GM19193 (cell line): Measurements from ENCODE around the gene MAP3K1.

Source experiments
- POLR2A ChIP-seq: IDR thresholded peaks from 4 replicates; pipeline ENCODE4 v1.6.1; 2011; ENCODE audit not compliant: insufficient read depth, insufficient read length; ENCODE audit errors: extremely low read depth

The MAP3K1 gene

DNA sequence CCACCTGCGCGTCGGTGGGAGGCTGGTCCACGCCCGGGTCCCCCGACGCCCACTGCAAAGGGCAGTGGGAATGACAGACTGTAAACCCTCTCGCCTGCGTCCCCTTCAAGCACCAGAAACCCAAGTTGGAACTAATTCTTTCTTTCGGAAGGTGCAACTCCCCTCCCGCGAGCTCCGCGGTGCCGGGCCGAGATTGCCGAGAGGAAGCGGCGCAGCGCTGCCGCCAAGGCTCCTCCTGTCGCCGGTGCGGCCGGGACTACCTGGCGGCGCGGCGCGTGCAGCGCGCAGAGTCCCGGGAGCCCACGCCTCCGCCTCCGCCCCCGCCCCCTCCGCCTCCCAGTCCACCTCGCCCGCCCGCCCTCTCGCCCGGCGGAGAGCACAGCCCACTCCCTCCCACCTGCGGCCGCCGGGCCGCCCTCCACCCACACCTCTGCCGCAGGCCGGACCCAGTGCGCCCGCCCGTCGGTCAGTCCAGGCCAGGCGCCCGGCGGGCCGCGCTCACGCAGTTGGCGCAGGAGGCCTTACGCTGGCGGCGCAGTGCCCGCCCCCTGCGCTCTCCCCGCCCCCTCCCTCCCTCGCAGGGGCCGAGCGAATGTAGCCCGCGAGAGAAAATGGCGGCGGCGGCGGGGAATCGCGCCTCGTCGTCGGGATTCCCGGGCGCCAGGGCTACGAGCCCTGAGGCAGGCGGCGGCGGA lies at the start of gene MAP3K1:
TSS of gene MAP3K1 (plus strand) at position 587 of the 695 bp plus-strand sequence. CDS start at position 612, 25 bp downstream.
- peak; percentile 61 for TF ChIP-seq POLR2A

DNA sequence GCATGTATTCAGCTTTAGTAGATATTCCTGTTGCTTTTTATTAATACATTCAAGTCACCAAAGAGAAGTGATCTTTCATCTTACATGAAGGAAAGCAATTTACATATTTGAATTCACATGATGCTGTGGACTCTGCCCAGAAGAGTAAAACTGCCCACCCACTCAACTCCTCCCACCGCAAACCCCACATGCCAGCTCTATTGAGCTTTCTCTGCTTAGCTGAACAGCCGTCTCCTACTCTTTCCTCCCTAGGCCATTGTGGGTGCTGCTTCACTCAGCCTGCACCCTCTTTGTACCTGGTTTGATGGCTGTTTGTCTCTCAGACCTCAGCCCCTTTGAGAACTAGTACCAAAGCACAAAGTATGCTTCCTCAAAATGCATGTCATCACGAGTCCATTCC lies 48.4 kb upstream of the MAP3K1 start:
- TF ChIP-seq POLR2A: no peak

DNA sequence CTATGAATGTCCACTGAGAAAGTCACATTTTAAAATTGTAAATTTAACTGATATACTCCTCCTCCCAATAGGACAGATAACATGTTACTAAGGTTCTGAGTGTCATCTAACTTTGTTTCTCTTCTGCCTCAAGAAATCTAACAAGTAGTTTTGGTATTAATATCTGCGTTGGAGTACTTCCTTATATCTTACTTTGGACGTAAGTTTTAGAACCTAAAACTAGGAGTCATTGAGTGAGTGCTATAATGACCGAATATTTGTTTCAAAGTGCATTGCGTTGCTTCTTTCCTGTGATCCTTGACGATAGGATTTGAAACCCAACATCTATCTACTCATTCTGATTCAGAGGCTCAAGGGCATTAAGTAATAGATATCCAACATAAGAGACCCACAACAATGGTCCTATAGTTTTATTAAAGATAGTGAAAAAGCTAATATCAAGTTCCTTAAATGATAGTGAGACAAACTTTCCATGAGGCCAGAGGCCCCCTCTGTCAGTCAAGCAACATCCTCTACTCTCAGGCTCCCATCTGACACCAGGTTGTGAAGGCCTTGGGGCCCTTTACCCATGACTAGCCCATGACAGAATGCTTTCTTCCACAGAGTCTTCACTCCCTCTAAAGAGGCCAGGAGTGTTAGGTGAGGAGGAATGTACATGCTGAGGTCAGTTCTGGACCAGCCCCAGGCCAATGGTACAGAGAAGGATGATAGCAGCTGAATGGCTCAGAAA lies 45.3 kb upstream of the MAP3K1 start:
- no peak for TF ChIP-seq POLR2A

DNA sequence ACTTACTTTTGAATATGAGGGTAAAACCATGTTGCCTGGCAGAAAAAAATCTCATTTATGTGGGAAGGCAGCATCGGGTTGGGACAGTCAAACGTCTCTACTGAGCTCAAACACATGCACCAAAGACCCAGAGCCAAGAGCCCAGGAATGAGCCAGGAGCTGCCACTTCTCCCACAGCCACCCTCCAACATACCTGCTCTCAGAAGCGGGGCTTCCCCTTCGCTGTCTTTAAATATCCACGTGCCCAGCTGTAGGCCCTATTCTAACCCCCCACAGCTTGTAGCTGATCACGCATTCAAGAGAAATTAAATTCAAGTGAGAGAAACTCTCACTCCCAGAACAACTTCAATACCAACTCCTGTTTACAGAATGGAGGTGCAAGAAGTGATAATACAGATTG lies 42.6 kb upstream of the MAP3K1 start:
- no peak for TF ChIP-seq POLR2A

DNA sequence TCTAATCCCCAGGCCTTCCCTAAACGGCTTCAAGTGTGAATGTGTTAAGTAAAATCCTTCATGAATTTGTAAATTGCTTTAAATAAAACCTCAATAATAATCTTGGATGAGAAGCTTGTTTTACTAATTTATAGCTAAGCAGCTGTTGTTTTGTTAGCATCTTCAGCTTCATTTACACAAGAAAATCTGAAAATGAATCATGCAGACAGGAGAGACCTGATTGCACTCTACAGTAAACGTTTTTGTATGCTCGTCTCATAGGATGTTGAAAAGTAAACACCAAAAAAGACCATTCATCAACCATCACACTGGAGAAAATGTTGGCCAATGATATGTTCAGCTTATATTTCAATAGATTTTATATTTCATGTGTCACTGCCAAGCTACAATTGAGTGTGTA lies 40.4 kb upstream of the MAP3K1 start:
- TF ChIP-seq POLR2A: no peak

DNA sequence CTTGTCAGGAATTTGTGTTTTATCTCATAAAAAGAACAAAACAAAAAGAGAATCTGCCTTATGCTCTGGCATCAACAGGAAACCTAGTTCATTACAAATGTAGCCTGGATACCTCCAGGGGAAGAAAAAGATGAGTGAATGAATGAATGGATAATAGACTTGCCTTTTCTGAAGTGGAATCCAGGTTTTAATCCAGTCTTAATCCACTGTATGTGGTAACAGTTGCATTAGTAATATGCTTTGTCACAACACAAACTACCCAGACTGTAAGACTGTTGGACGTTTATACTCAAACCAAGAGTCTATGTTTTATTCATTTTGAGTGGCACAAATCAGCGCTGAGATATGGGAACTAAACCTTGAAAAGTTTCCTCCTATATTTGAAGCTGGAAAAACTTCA lies 32.1 kb upstream of the MAP3K1 start:
- TF ChIP-seq POLR2A: no peak

DNA sequence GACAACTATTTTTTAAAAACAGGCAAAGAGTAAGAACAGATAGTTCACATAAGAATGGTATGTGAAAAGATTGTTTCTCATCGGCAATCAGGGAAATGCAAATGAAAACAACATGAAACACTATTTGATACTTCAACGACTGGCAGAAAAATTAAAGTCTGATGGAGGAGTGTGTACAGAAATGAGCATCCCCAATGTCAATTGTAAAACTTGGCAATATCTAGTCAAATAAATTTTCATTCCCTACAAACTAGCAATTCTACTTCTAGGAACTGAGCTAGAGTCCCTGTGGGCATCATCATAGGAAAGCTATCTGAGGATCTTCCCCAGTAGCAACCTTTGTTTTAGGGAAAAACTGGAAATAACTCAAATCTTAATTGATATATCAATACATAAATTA lies 29.0 kb upstream of the MAP3K1 start:
- TF ChIP-seq POLR2A: no peak

DNA sequence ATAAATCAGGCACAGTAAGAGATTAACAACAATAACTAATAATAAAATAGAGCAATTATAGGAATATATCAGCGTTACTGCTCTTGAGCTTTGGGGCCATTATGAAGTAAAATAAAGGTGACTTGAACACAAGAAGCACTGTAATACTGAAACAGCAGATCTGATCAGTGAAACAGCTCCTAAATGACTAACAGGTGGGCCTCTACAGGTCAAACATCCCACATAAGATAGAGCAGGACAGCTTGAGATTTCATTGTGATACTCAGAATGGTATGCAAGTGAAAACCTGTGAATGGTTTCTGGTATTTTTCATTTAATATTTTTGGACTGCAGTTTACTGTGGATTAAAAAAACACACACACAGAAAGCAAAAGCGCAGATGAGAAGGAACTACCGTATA lies 24.0 kb upstream of the MAP3K1 start:
- no peak for TF ChIP-seq POLR2A

DNA sequence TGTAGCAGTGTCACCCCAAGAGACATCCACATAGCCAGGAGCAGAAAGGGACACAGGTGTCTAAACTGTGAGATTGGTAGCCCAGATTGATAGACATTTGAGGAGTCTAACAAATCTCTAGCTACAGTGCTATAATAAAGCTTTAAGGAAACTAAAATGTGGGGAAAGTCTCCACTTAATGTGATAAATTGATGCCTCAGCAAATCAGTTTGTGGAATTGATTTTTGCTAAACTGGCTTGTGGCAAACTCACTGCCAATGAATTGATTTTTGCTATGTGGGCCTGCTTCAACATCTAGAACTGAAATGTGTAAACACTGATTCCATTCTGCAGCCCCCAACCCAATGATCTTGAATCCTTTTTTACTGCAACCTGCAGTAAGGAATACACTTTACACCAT lies 16.8 kb upstream of the MAP3K1 start:
- TF ChIP-seq POLR2A: no peak

DNA sequence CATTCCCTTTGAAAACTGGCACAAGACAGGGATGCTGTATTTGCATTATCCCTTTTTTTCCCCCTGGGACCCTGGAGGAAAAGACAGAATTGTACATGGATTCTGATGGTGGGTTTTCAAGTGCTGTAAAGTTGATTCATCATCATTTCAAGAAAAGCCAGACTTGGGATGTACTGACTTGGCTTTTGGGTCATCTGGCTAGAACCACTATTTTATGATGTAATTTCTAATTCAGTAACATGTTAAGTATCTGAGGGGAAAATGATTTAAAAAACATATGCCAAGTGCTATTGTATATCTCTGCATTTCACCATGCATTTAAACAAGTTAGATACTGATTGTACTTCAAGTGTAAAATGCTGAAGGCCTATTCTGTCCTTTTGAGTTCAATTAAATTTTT lies 15.2 kb upstream of the MAP3K1 start:
- no peak for TF ChIP-seq POLR2A

DNA sequence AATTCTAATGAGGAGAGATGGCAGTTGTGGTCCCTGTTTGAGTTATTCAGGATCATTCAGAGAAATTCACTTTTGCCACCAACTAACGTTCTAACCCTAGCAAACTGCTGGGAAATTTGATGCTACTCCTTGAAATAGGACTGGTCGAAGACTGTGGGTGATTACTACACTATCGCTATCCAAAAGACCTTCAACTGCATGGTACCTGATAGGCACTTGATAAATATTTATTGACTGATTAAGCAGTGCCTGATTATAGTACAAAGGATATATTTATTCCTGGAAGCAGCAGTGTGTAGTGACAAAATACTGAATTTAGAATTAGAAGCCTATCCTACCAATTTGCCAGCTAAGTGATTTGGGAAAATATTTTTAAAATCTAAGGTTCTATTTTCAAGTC lies 14.1 kb upstream of the MAP3K1 start:
- TF ChIP-seq POLR2A: no peak

DNA sequence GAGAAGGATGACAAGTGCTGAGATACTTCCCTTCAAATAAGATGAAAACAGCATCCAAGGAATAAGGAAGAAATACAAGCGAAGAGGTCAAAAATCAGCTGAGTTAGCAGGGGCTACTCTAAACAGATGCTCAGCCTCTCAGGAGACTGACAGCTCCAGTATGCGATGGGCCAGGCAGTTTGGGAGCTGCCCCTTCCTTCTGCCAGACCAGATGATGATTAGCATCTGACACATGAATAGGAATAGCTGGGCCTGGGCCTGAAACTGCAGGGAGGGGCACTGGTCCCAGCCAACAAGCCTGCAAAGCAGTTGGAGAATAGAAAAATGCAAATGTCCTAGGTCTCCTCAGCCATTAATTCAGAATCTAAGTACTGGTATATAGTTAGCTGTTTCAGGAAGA lies 13.1 kb upstream of the MAP3K1 start:
- no peak for TF ChIP-seq POLR2A

DNA sequence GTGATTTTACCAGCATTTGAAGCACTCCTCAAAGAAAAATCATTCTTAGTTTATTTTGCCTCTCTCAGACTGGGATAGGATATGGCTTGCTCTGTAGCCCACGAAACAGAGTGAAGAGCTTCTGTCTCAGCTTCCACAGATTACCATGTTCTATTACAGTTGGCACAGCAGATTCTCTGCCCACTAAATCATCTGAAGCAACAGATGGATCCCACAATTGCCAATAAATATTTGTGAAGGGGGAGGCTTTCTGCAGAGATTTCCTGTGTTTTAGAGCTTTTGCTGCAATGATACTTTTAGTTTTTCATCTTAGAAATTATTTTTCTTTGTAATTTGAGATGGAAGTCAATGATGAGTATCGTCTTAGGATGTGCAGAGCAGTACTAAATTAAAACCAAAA lies 12.3 kb upstream of the MAP3K1 start:
- no peak for TF ChIP-seq POLR2A

DNA sequence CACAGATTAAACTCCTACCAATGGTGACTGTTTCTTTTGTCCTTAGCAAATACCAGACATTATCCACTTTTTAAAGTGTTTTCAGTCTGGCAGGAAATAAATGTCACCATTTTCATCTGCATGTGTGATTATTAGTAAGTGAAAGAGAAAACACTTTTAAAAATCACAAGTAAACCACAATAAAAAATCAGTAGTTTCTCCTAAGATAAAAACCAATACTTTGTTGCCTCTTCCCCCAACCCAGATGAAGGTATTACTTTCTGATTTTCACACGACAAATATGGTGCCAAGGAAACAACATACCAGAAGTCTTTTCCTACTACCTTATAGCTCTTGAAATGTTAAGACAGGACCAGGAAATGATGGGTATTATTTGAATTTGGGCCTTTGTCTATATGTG lies 11.5 kb upstream of the MAP3K1 start:
- TF ChIP-seq POLR2A: no peak

DNA sequence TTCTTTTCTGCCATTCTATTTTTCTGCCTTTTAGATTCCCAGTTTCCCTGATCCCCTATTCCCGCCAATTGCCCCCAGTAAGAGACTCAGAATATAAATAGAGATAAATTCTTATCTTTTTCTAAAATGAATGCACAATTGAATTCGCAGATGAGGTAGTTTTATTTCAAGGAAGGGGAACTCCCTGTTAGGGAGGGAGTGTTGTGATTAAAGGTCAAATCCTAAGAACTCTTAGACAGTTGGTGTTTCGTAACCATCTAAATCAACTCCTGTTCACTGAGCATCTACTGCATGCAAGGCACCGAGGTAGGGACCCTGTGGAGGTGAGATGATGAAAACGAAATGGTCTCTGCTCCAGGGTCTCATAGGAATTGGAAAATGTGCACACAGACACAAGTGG lies 7.7 kb upstream of the MAP3K1 start:
- TF ChIP-seq POLR2A: no peak

DNA sequence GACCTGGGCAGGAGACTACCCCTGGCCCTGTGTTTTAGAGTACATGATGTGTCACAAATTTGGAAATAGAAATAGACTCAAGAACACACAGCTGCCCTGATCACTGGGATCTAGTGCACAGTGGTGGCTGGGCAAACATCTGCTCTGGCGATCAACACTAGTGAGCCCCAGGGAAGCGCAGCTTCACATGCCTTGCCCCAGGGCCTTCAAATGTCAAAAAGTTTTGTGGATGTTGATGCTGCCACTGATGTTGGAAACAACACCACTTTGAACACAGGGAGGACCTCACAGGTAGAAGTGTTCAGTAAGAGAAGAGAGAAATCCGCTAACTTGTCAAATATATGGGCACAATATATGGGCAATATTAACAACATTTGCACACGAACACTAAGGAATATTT lies 7.1 kb upstream of the MAP3K1 start:
- TF ChIP-seq POLR2A: no peak

DNA sequence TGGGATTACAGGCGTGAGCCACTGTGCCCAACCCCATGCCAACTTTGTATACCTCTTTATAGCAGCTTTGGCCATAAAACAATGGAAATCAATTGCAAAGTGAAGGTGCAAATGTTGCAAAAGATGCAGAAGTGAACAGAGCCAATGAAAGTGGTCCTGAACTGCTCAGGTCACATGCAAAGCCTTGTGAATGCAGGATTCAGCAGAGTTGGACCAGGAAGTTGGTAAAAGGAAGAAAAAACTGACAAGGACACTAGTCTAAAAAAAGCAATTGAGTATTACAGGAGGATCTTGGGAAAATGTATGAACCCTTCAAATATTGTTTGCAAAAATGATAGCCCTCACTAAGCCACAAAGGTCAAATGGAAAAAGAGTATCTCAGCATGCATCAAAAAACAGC lies 4.5 kb upstream of the MAP3K1 start:
- TF ChIP-seq POLR2A: no peak

DNA sequence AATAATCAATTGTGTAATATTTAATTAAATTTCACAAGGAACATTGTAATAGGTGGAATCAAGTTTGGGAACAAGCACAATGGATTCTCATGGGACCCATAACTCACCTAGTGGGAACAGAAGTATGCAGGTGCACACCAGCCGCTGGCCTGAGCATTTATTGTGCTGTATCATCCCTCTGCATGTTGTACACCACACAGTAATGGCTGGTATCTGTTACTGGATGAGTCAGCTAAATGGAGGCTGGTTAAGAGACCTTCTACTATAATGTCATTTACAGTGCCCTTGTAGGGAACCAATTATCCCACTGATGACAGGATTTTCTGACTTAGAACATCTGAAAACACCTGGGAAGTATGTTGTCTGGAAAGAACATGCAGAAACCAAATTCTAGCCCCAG lies 3.2 kb upstream of the MAP3K1 start:
- TF ChIP-seq POLR2A: no peak

DNA sequence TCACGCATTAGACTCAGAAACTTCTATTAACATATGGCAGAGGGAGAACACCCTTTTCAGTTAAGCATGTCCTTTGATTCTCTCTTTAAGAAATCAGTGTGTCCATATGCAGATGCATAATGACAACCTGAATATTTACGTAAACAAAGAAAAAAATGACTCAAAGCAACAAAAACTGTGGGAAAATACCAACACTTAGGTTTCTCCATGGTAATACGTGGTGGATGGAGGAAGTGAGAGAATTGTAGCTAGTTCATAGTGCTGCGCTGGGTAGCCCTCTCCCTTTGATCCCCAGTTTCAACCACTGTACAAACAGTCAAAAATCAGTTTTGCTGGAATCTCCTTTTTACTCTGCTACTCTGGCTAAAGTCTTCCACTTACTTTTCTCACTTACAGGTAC lies 2.0 kb upstream of the MAP3K1 start:
- no peak for TF ChIP-seq POLR2A
